Naive thymus-derived CD4-positive, alpha-beta T cell (primary cell): ENCODE results near the gene ING3. TPM values are rescaled to one million over a fixed set of nuclear protein-coding genes. Genes with fewer than 3 reads are reported as not detected.
A peak's percentile ranks its signal among the peaks of the same experiment; 100 is the strongest.

Source experiments
- ATAC-seq: fragments of 150-1000 bp; cut with Tn5 transposase; 2 replicates; pipeline ENCODE4 v1.10.0; 2021; ENCODE audit warnings: mild to moderate bottlenecking, moderate library complexity
- CTCF ChIA-PET: fragments of 350-600 bp; sonication (Branson Sonifier 250); formaldehyde crosslinking; loops from one replicate; lab custom pipeline; 2021; ENCODE audit warnings: antibody characterized with exemption; lab: Charles Lee
- POLR2A ChIA-PET: fragments of 350-600 bp; sonication (Branson Sonifier 250); formaldehyde crosslinking; loops from one replicate; lab custom pipeline; 2021; ENCODE audit warnings: antibody characterized with exemption, inconsistent platforms; lab: Charles Lee
- DNase-seq, 9 donors: peaks; one replicate each; pipeline versions ENCODE4 v3.0.0 to v3.0.0-alpha.2; 2020 to 2022; ENCODE audit warnings: mixed read lengths in 1 of 9
- H3K27ac ChIP-seq: one replicate; pipeline ENCODE4 v1.7.0; 2013; ENCODE audit warnings: mild to moderate bottlenecking, low read depth, low read length, moderate library complexity
- H3K27me3 ChIP-seq, 2 donors: one replicate each; pipeline ENCODE4 v1.7.0; 2013; ENCODE audit warnings: low read length in 2 of 2, mild to moderate bottlenecking in 2 of 2, moderate library complexity in 2 of 2; ENCODE audit not compliant: control insufficient read depth in 2 of 2, insufficient read depth in 2 of 2
- H3K36me3 ChIP-seq, 3 experiments: 1 replicate in 2 of 3; 2 replicates in 1 of 3; pipeline ENCODE4 v1.7.0; 2013; ENCODE audit warnings: low read length in 3 of 3, mild to moderate bottlenecking in 3 of 3, moderate library complexity in 1 of 3; ENCODE audit not compliant: insufficient read depth in 3 of 3, control insufficient read depth in 2 of 3
- H3K4me1 ChIP-seq, 2 donors: one replicate each; pipeline ENCODE4 v1.7.0; 2013; ENCODE audit warnings: low read length in 2 of 2, mild to moderate bottlenecking in 2 of 2, moderate library complexity in 1 of 2; ENCODE audit not compliant: control insufficient read depth in 2 of 2, insufficient read depth in 2 of 2
- H3K4me3 ChIP-seq: 2 replicates; pipeline ENCODE4 v1.7.0; 2013; ENCODE audit warnings: mild to moderate bottlenecking, low read length
- H3K9me3 ChIP-seq, 3 experiments: 1 replicate in 2 of 3; 2 replicates in 1 of 3; pipeline ENCODE4 v1.7.0; 2013; ENCODE audit warnings: low read length in 3 of 3; ENCODE audit not compliant: control insufficient read depth in 2 of 3
- H3K27ac Mint-ChIP-seq, 9 donors: one replicate each; pipeline ENCODE4 v1.8.0; 2020 to 2022; ENCODE audit warnings: mixed read lengths in 9 of 9, mild to moderate bottlenecking in 8 of 9, moderate library complexity in 5 of 9, inconsistent platforms in 2 of 9
- H3K27me3 Mint-ChIP-seq, 5 donors: one replicate each; pipeline ENCODE4 v1.8.0; 2021 to 2022; ENCODE audit warnings: mixed read lengths in 5 of 5, mild to moderate bottlenecking in 1 of 5
- H3K36me3 Mint-ChIP-seq, 5 donors: one replicate each; pipeline ENCODE4 v1.8.0; 2020 to 2022; ENCODE audit warnings: mixed read lengths in 5 of 5, mild to moderate bottlenecking in 3 of 5, inconsistent platforms in 1 of 5
- H3K4me1 Mint-ChIP-seq, 7 donors: one replicate each; pipeline ENCODE4 v1.8.0; 2020 to 2022; ENCODE audit warnings: mixed read lengths in 7 of 7, mild to moderate bottlenecking in 3 of 7, inconsistent platforms in 1 of 7
- H3K4me3 Mint-ChIP-seq, 10 donors: one replicate each; pipeline ENCODE4 v1.8.0; 2020 to 2022; ENCODE audit warnings: mild to moderate bottlenecking in 10 of 10, mixed read lengths in 10 of 10, moderate library complexity in 6 of 10, inconsistent platforms in 2 of 10
- H3K9me3 Mint-ChIP-seq, 11 donors: one replicate each; pipeline ENCODE4 v1.8.0; 2020 to 2022; ENCODE audit warnings: mixed read lengths in 11 of 11, mild to moderate bottlenecking in 4 of 11, inconsistent platforms in 1 of 11, moderate library complexity in 1 of 11
- intact Hi-C, 2 donors: fragments of 100-400 bp; cut with micrococcal nuclease; formaldehyde crosslinking; loops; one replicate each; pipeline ENCODE4 v1.15.1; 2023
- polyA plus RNA-seq, 2 donors: library from polyadenylated mRNA; unstranded; fragments of 300-500 nt; fragmentation: Illumina TruSeq; gene quantifications; one replicate each; pipeline ENCODE4 v1.2.3, GENCODE V29; 2021
- total RNA-seq, 6 experiments: library from RNA in 5 of 6; stranded (reverse) in 5 of 6; gene quantifications; 1 replicate in 5 of 6; 2 replicates in 1 of 6; pipeline ENCODE4 v1.2.3 and lab custom pipeline; 2021 to 2026

The ING3 gene
- total and polyA plus RNA-seq, 7 experiments from 2014 or later, result 26.4 to 36.1 (median 29.9) TPM

- Mint-ChIP-seq H3K4me3 (no peak overlapping the region), H3K36me3 (peaks cover 0 to 4% (median 0%) of the 10 kb centered on the region in 5 donors), H3K4me1 (no peaks in the 10 kb centered on the region), H3K27ac (no peak overlapping the region), H3K27me3 (peaks cover 10 to 40% (median 23%) of the 10 kb centered on the region in 5 donors), H3K9me3 (peaks cover 0 to 2% (median 0%) of the 10 kb centered on the region in 11 donors)
- ChIA-PET POLR2A (no interaction called here), CTCF (interaction anchor here (0.6 kb wide), 1 partner anchor 9 kb away, joined by 3 read pairs; no protein-coding TSS in a partner anchor)
- Histone ChIP-seq H3K4me3 (no peak overlapping the region), H3K36me3 (no peaks in the 10 kb centered on the region), H3K27ac (no peak overlapping the region), H3K4me1 (no peaks in the 10 kb centered on the region), H3K27me3 (no peaks in the 10 kb centered on the region), H3K9me3 (no peaks in the 10 kb centered on the region)
- ATAC-seq, result no peak
- DNase-seq, result no peak
- intact Hi-C loops, result no loop called here
Measured at GRCh38 chr7:121006711-121007315, 56.2 kb downstream of the ING3 start.

GRCh38 chr7:121008816-121009215 lies 58.2 kb downstream of the ING3 start:
- ChIA-PET CTCF (no interaction called here), POLR2A (no interaction called here)
- Mint-ChIP-seq H3K27me3 (peaks cover 10 to 33% (median 21%) of the 10 kb centered on the region in 5 donors), H3K4me3 (no peak overlapping the region), H3K9me3 (peaks cover 0 to 2% (median 0%) of the 10 kb centered on the region in 11 donors), H3K27ac (no peak overlapping the region), H3K36me3 (peaks cover 0 to 4% (median 0%) of the 10 kb centered on the region in 5 donors), H3K4me1 (no peaks in the 10 kb centered on the region)
- no peaks in the 10 kb centered on the region for H3K36me3 ChIP-seq
- DNase-seq, result no peak
- H3K27ac ChIP-seq, result no peak overlapping the region
- no peaks in the 10 kb centered on the region for H3K27me3 ChIP-seq
- intact Hi-C loops, result no loop called here
- no peak for ATAC-seq
- no peak overlapping the region for H3K4me3 ChIP-seq
- H3K4me1 ChIP-seq, result no peaks in the 10 kb centered on the region
- no peaks in the 10 kb centered on the region for H3K9me3 ChIP-seq

DNA sequence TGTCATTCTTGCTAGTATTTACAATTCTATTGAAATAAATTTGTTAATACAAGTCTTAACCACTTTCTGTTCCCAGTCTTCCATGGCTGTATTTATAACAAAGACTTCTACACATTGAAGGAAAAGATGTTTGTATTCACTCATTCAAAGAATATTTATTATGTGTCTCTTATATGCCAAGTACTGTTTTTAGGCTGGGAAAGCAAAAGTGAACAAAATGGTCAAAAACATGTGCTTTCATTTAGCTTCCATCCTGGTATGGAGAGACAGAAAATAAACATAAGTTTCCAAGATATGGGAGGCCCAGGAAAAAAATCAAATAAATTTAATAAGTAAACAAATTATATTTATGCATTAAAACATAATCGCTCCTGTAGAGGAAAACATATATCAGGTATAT lies 60.8 kb downstream of the ING3 start:
- Mint-ChIP-seq H3K4me1 (no peaks in the 10 kb centered on the region), H3K36me3 (no peaks in the 10 kb centered on the region), H3K9me3 (no peaks in the 10 kb centered on the region), H3K27me3 (peaks cover 6 to 25% (median 16%) of the 10 kb centered on the region in 5 donors), H3K27ac (no peak overlapping the region), H3K4me3 (no peak overlapping the region)
- intact Hi-C loops, result no loop called here
- no peak for DNase-seq
- H3K27me3 ChIP-seq, result no peaks in the 10 kb centered on the region
- H3K36me3 ChIP-seq, result no peaks in the 10 kb centered on the region
- ChIA-PET POLR2A (no interaction called here), CTCF (no interaction called here)
- ATAC-seq, result no peak
- no peak overlapping the region for H3K27ac ChIP-seq
- H3K4me3 ChIP-seq, result no peak overlapping the region
- no peaks in the 10 kb centered on the region for H3K4me1 ChIP-seq
- H3K9me3 ChIP-seq, result no peaks in the 10 kb centered on the region

GRCh38 chr7:121012170-121012874 lies 61.7 kb downstream of the ING3 start:
- ATAC-seq (no peak), DNase-seq (no peak)
- H3K4me1 Mint-ChIP-seq, result no peaks in the 10 kb centered on the region
- H3K4me3 Mint-ChIP-seq, result no peak overlapping the region
- H3K36me3 Mint-ChIP-seq, result no peaks in the 10 kb centered on the region
- no peak overlapping the region for H3K27ac Mint-ChIP-seq
- peaks cover 5 to 25% (median 13%) of the 10 kb centered on the region in 5 donors for H3K27me3 Mint-ChIP-seq
- ChIA-PET CTCF (no interaction called here), POLR2A (no interaction called here)
- H3K36me3 ChIP-seq, result no peaks in the 10 kb centered on the region
- H3K9me3 Mint-ChIP-seq, result no peaks in the 10 kb centered on the region
- H3K4me3 ChIP-seq, result no peak overlapping the region
- no peak overlapping the region for H3K27ac ChIP-seq
- no peaks in the 10 kb centered on the region for H3K27me3 ChIP-seq
- intact Hi-C loops, result no loop called here
- no peaks in the 10 kb centered on the region for H3K9me3 ChIP-seq
- no peaks in the 10 kb centered on the region for H3K4me1 ChIP-seq

- H3K36me3 Mint-ChIP-seq, result no peaks in the 10 kb centered on the region
- intact Hi-C loops, result no loop called here
- no peaks in the 10 kb centered on the region for H3K9me3 Mint-ChIP-seq
- no peaks in the 10 kb centered on the region for H3K4me1 ChIP-seq
- no peak overlapping the region for H3K4me3 ChIP-seq
- H3K27ac Mint-ChIP-seq, result no peak overlapping the region
- H3K27me3 ChIP-seq, result no peaks in the 10 kb centered on the region
- CTCF ChIA-PET, result no interaction called here
- no peaks in the 10 kb centered on the region for H3K36me3 ChIP-seq
- ATAC-seq, result no peak
- H3K9me3 ChIP-seq, result no peaks in the 10 kb centered on the region
- DNase-seq, result no peak
- no peak overlapping the region for H3K4me3 Mint-ChIP-seq
- no peak overlapping the region for H3K27ac ChIP-seq
- POLR2A ChIA-PET, result no interaction called here
- no peaks in the 10 kb centered on the region for H3K4me1 Mint-ChIP-seq
- H3K27me3 Mint-ChIP-seq, result peaks cover 0 to 19% (median 7%) of the 10 kb centered on the region in 5 donors
Measured at GRCh38 chr7:121012919-121013318, 62.3 kb downstream of the ING3 start.

- DNase-seq (no peak), ATAC-seq (no peak)
- Mint-ChIP-seq H3K4me3 (no peak overlapping the region), H3K27me3 (peaks cover 0 to 10% (median 4%) of the 10 kb centered on the region in 5 donors), H3K9me3 (no peaks in the 10 kb centered on the region), H3K27ac (peak overlapping the region in 1 of 9 donors; percentile 32), H3K36me3 (no peaks in the 10 kb centered on the region), H3K4me1 (no peaks in the 10 kb centered on the region)
- Histone ChIP-seq H3K9me3 (no peaks in the 10 kb centered on the region), H3K36me3 (no peaks in the 10 kb centered on the region), H3K27ac (no peak overlapping the region), H3K4me1 (no peaks in the 10 kb centered on the region), H3K27me3 (no peaks in the 10 kb centered on the region), H3K4me3 (no peak overlapping the region)
- intact Hi-C loops, result no loop called here
- POLR2A ChIA-PET, result no interaction called here
- CTCF ChIA-PET, result interaction anchor here (0.7 kb wide), 1 partner anchor 8 kb away, joined by 3 read pairs; no protein-coding TSS in a partner anchor
Measured at GRCh38 chr7:121015560-121015959, 65.0 kb downstream of the ING3 start.

DNA sequence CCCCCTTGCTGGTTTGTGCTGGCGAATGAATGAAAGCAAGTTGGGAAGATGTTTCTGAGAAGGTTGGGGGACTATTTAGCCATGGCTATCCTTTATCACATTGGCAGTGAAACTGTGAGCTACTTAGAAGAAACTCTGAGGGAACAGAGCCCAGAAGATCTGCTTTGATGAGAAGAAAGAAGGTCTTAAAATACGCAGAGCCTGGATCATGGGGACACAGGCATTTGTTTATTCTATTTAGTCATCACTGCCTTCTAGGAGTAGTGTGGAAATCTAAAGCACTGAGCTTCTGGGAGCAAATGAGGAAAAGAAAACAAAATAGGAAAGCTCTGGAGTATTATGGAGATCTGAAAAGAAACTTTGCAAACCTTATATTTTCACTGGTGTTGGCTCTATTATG lies 66.4 kb downstream of the ING3 start:
- ATAC-seq, result no peak
- H3K27me3 ChIP-seq, result no peaks in the 10 kb centered on the region
- Mint-ChIP-seq H3K9me3 (no peaks in the 10 kb centered on the region), H3K27ac (no peak overlapping the region), H3K4me1 (no peaks in the 10 kb centered on the region), H3K27me3 (peaks cover 0 to 10% (median 4%) of the 10 kb centered on the region in 5 donors), H3K4me3 (no peak overlapping the region), H3K36me3 (no peaks in the 10 kb centered on the region)
- no peaks in the 10 kb centered on the region for H3K4me1 ChIP-seq
- no peak overlapping the region for H3K27ac ChIP-seq
- DNase-seq, result no peak
- ChIA-PET POLR2A (no interaction called here), CTCF (no interaction called here)
- no peak overlapping the region for H3K4me3 ChIP-seq
- H3K36me3 ChIP-seq, result no peaks in the 10 kb centered on the region
- no peaks in the 10 kb centered on the region for H3K9me3 ChIP-seq
- intact Hi-C loops, result no loop called here
